ENCODE data around the gene AMFR.

The AMFR gene

DNA sequence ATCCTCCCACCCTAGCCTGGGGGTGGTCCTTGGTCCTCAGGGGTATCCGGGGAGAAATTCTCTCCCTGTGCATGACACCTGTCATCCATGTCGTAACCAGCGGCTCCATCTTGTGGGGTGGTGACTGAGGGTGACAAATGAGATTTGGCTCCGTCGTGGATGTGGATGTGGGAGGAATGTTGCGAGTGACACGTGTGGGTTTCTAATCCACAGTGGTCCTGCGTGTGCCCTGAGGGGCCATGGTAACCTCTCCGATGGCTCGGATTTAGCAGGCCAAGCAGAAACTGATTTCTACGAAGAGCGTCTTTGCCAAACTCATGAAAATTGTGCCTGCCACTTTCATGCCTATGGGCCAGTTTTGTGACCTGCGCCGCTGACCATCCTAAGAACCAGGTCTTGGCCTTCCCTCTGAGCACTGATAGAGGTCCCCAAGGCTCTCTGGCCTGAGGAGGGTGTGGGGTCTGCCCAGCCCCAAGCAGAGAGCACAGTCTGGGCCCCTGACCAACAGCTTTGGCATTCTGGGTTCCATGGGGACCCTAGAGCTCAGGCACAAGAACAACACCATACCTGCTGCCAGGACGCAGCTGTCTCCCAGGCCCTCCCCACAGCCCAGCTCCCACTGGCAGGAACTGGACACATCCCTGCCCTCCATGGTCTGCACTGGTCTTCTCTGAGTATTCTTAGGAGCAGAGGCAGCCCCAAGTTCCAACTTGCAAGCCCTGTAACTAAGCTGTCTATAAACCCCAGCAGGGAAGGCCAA, 79.0 kb downstream of the AMFR start:
- no peak for FAIRE-seq

DNA sequence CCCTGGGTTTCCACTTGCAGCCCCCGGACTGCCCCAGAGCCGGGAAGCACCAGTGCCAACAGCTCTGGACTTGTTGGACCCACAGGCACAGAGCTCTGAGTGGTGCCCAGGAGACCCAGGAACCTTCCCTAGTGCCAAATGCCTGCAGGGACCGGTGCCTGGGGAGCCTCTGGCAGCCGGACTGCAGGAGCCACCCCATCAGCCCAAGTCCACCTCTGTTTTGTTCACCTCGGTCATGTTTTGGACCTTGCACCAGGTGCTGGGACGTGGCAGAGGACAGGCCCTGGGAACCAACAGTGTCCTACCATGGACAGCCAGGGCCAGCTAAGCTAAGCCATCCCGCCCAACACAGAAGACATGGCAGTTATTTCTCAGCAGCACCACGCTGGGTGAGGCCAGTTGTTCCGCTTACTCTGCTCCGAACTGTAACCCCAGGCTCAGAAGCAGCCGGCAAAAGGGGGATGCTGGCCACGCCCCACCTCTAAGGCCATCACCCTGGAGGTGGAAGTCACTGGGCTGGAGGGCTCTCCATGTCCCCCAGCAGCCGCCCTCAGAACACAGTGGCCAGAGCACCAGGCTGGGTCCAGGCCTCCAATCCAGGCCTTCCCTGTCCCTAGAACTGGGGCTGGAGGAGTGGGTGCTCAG, 79.8 kb downstream of the AMFR start:
- no peak for FAIRE-seq

GRCh38 chr16:56344518-56345405, 80.6 kb downstream of the AMFR start:
- FAIRE-seq: no peak

- no peak for FAIRE-seq
Measured at GRCh38 chr16:56343661-56344517, 81.5 kb downstream of the AMFR start.

- no peak for FAIRE-seq
Measured at GRCh38 chr16:56341656-56342399, 83.5 kb downstream of the AMFR start.

DNA sequence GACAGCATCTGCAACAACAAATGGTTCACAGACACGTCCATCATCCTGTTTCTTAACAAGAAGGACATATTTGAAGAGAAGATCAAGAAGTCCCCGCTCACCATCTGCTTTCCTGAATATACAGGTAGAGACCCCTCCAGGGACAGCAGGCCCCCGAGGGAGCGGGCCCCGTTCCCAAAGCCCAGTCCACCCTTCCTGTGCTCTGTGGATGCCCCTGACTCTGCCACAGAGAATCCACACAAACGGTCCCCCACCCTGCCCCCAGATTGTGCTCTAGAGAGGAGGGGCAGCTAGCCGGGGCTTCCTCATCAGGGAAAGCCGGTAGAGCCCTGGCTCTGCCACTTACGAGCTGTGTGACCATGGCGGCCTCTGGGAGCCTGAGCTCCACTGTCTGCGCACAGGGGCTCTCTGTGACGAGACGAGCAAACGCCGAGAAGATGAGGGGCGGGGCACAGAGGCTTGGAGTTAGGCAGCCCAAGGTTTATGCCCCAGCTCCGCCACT, 84.4 kb downstream of the AMFR start:
- no peak for FAIRE-seq

DNA sequence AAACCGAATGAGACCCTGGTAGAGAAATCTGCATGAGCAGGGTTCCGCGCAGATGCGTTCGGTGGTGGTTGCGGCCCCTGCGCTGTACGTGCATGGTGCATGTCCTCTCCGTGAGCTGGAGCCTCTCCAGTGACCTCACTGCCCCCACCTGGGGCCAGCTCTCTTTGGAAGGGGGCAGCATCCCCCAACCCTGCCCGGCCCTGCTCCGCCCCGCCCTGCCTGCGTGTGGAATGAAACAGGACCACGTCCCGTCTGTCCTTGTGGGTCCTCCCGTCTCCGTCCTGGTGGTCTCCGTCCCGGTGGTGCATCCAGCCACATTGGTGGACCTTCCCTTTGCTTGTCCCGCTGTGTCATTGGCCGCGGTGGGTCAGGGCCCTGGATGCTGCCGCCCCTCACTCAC, 84.9 kb downstream of the AMFR start:
- no peak for FAIRE-seq

DNA sequence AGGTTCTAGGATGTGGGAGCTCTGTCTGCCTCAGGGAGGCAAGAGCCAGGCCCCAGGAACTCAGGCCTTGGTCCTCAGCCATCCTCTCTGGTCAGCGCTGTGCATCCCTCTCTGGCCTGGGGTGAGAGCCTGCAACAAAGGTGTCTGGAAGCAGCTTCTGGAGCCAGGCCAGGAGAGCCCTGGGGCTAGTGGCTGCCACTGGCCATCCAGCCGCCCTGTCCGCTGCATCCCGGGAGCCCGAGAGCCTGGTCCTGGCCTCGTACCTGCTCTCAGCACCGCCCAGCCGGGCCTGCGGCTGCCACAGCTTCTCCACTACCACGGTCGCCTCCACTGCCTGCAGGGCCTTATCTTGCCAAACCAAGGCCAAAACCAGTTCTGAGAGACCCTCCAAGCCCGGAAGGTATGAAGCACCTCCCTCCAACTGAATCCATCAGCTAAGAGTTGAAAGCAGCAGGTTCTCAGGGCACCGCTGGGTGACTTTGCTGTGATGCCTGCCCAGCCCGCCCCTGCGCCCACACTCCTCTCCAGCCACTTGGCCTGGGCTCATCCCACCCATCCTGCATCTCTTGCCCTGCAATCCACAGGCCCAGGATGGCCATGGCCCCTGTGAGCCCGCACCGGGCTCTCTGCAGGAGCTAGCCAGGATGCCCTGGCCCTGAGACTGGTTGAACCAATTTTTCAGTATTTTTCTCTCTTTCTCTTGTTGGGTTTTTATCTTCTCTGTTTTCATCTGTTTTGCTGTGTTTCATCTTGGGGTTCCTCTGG, 85.7 kb downstream of the AMFR start:
- FAIRE-seq: no peak

- FAIRE-seq: no peak
Measured at GRCh38 chr16:56338566-56339318, 86.6 kb downstream of the AMFR start.

DNA sequence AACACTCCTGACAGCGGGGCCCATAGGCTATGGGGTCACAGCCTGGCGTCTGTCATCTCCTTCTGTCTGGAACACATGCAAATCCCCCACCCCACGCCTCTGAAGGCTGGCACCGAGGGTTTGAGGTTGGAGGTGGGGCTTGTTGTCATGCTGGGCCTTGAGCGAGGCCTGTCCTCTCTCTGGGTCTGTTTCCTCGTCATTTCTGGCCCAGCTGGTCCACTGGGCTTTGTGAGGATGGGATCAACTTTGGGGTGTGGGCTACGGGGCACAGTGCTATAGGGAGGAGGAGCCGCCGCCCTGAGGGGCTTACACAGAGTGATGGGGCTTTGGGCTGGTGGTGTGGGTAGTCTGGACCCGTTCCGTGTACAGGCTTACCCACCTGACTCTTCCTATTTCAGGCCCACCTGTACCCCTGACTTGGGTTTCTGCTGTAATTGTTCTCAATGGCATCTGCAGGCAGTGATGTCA, 87.5 kb downstream of the AMFR start:
- no peak for FAIRE-seq

- no peak for FAIRE-seq
Measured at GRCh38 chr16:56337131-56337857, 88.1 kb downstream of the AMFR start.

GRCh38 chr16:56336711-56337110, 88.6 kb downstream of the AMFR start:
- FAIRE-seq: no peak

- no peak for FAIRE-seq
Measured at GRCh38 chr16:56336071-56336688, 89.2 kb downstream of the AMFR start.

DNA sequence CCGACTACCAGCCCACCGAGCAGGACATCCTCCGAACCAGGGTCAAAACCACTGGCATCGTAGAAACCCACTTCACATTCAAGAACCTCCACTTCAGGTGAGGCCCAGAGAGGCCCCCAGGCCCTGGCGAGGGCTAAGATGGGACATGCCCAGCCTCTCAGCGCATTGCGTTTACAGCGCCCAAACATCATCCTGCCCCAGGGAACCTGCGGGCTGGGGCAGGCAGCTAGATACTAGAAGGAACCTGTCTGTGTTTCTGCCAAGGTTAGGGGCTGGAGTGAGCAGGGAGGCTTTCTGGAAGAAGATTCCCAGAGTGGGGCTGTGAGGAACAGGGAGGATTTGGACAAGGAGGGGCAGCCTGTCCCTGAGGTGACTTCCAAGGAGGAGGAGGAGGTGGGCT, 90.6 kb downstream of the AMFR start:
- no peak for FAIRE-seq

- no peak for FAIRE-seq
Measured at GRCh38 chr16:56332464-56333079, 92.8 kb downstream of the AMFR start.

- no peak for FAIRE-seq
Measured at GRCh38 chr16:56331915-56332314, 93.4 kb downstream of the AMFR start.

DNA sequence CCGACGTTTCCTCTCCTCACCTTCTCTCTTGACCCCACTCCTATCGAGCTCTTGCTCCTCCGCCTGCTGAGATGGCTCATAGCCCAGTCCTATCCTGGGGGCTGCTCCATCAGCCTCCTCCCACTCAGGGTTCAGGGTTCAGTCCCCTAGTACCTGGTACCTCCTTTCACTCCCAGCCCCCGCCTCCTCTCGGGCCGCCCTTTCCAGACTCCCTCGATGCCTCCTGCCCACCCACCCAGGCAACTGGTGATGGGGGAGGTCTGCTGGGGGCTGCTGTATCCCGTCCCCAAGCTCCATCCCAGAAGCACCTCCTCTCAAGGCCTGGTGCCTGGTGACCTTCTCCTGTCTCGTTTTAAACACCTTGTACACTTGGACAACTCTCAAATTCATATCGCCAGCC, 93.9 kb downstream of the AMFR start:
- FAIRE-seq: no peak

GRCh38 chr16:56330476-56330875, 94.9 kb downstream of the AMFR start:
- FAIRE-seq: no peak

Data from G401.6 (cell line).